GM19025 (cell line): ENCODE measurements around the gene ATP1A3.

ENCODE experiments used
- ATAC-seq: cut with Tn5 transposase; IDR thresholded peaks from one replicate; pipeline ENCODE4 v1.9.1; 2021; ENCODE audit warnings: mild to moderate bottlenecking, low read depth, moderate library complexity; ENCODE audit not compliant: unreplicated experiment

ATP1A3 gene

GRCh38 chr19:41918653-41919244, 75.3 kb downstream of the ATP1A3 start:
- ATAC-seq: no peak

GRCh38 chr19:41918095-41918494, 75.9 kb downstream of the ATP1A3 start:
- ATAC-seq: no peak

GRCh38 chr19:41917676-41918075, 76.4 kb downstream of the ATP1A3 start:
- no peak for ATAC-seq
